Measurements from ENCODE around the gene MPP1. TPM values are rescaled to one million over a fixed set of nuclear protein-coding genes. Genes with fewer than 3 reads are reported as not detected.

Gene MPP1
- 9.2 and 10.3 TPM in 2 replicates for total RNA-seq

- no peak for DNase-seq (ENCODE audit: low read depth)
- peak within 1 kb of the TSS; percentile 71 for H3K4me3 ChIP-seq (ENCODE audit: low read depth, low read length)
- no peak for TF ChIP-seq CTCF (conservative IDR thresholded peaks at IDR 0.05; ENCODE audit: low read depth, low read length)
These were observed at the start of gene MPP1 for GRCh38 chrX:154804957-154805695. Gene MPP1, minus strand, starts transcription at chrX:154805485. Its CDS starts 112 bp downstream, at chrX:154805373.

GRCh38 chrX:154850957-154851611 is 45.8 kb upstream of the MPP1 start:
- DNase-seq (ENCODE audit: low read depth) = no peak
- no peak overlapping the region for H3K4me3 ChIP-seq (ENCODE audit: low read depth, low read length)
- no peak for TF ChIP-seq CTCF (conservative IDR thresholded peaks at IDR 0.05; ENCODE audit: low read depth, low read length)

- peak; percentile 55 for TF ChIP-seq CTCF (conservative IDR thresholded peaks at IDR 0.05; ENCODE audit: low read depth, low read length)
- H3K4me3 ChIP-seq (ENCODE audit: low read depth, low read length) = no peak overlapping the region
- no peak for DNase-seq (ENCODE audit: low read depth)
These were observed 35.6 kb upstream of the MPP1 start for GRCh38 chrX:154840856-154841255.

GRCh38 chrX:154836163-154836562 is 30.9 kb upstream of the MPP1 start:
- DNase-seq (ENCODE audit: low read depth) = no peak
- H3K4me3 ChIP-seq (ENCODE audit: low read depth, low read length) = no peak overlapping the region
- TF ChIP-seq CTCF (conservative IDR thresholded peaks at IDR 0.05; ENCODE audit: low read depth, low read length) = no peak

GRCh38 chrX:154834562-154834961 is 29.3 kb upstream of the MPP1 start, which contains the start of gene SMIM9:
Gene SMIM9, minus strand, starts transcription at chrX:154834662. Its CDS starts 3,806 bp downstream, at chrX:154830856.
- H3K4me3 ChIP-seq (ENCODE audit: low read depth, low read length) = no peak within 1 kb of the TSS
- DNase-seq (ENCODE audit: low read depth) = no peak
- TF ChIP-seq CTCF (conservative IDR thresholded peaks at IDR 0.05; ENCODE audit: low read depth, low read length) = no peak

- no peak for TF ChIP-seq CTCF (conservative IDR thresholded peaks at IDR 0.05; ENCODE audit: low read depth, low read length)
- H3K4me3 ChIP-seq (ENCODE audit: low read depth, low read length) = no peak overlapping the region
- DNase-seq (ENCODE audit: low read depth) = no peak
These were observed 28.5 kb upstream of the MPP1 start for GRCh38 chrX:154833746-154834274.
